CD4-positive, alpha-beta T cell treated with Interleukin-17A for 4 hours (primary cell): ENCODE measurements around the gene OPTN.

ENCODE experiments used
- DNase-seq: peaks from one replicate; pipeline ENCODE4 v3.0.0-alpha.2; 2020; ENCODE audit warnings: mixed read lengths

The OPTN gene

DNA sequence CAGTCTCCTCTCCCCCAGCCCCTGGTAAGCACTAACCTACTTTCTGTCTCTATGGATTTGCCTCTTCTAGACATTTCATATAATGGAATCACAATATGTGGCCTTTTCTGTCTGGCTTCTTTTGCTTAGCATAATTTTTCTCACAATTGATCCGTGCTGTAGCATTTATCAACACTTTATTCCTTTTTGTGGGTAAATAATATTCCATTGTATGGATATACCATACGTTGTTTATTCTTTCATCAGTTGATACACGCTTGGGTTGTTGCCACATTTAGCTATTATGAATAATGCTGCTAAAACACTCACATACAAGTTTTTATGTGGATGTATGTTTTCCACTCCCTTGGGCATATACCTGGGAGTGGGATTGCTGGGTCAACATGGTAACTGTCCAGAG, 87.2 kb downstream of the OPTN start:
- DNase-seq = no peak
